Motor neuron (in vitro differentiated cells): ENCODE data around the gene PLK1. TPM values are rescaled to one million over a fixed set of nuclear protein-coding genes. Genes with fewer than 3 reads are reported as not detected.

Experiments used
- ATAC-seq, 8 experiments: fragments of 200-7000 bp; cut with Tn5 transposase; replicated peaks in 6 of 8; 2 replicates each; pipeline ENCODE4 v1.8.0; 2021; ENCODE audit warnings: mild to moderate bottlenecking in 8 of 8, moderate library complexity in 8 of 8
- H3K27ac ChIP-seq, 2 donors: fragments of 250-450 bp; sonication (Bioruptor Pico); 2 replicates each; pipeline ENCODE4 v1.9.0; 2021; ENCODE audit warnings: antibody characterized with exemption in 2 of 2, mild to moderate bottlenecking in 2 of 2, moderate library complexity in 1 of 2
- H3K4me1 ChIP-seq, 2 donors: fragments of 250-450 bp; sonication (Bioruptor Pico); replicated peaks in 1 of 2; 2 replicates each; pipeline ENCODE4 v1.6.1; 2021; ENCODE audit warnings: antibody characterized with exemption in 2 of 2, mild to moderate bottlenecking in 2 of 2, moderate library complexity in 1 of 2
- H3K4me3 ChIP-seq, 5 donors: fragments of 250-450 bp; sonication (Bioruptor Pico); 2 replicates each; pipeline ENCODE4 v1.9.0; 2021; ENCODE audit warnings: antibody characterized with exemption in 5 of 5, mild to moderate bottlenecking in 5 of 5, moderate library complexity in 4 of 5
- WGBS, 10 experiments: fragments of 450-650 bp; shearing (Covaris generic); methylation state at CpG; one replicate each; pipeline ENCODE4 v1.0.0; 2022; 5-methylcytosine and 5-hydroxymethylcytosine counted together
- in situ Hi-C, 9 experiments: fragments of 400-800 bp; cut with MboI; loops; one replicate each; pipeline ENCODE4 v1.15.0; 2021; ENCODE audit warnings: low sequenced_read_pairs in 9 of 9, low pct_unique_long_range_greater_than_20kb in 2 of 9; ENCODE audit not compliant: unreplicated experiment in 9 of 9
- total RNA-seq, 8 experiments: library from RNA; unstranded; fragments of 300-600 nt; gene quantifications; 2 replicates each; pipeline versions ENCODE4 v1.2.3 to v1.2.4, GENCODE V29; 2022

PLK1 gene
- total RNA-seq, 8 experiments from 2014 or later = 0.92 to 70.2 (median 4.3) TPM

DNA sequence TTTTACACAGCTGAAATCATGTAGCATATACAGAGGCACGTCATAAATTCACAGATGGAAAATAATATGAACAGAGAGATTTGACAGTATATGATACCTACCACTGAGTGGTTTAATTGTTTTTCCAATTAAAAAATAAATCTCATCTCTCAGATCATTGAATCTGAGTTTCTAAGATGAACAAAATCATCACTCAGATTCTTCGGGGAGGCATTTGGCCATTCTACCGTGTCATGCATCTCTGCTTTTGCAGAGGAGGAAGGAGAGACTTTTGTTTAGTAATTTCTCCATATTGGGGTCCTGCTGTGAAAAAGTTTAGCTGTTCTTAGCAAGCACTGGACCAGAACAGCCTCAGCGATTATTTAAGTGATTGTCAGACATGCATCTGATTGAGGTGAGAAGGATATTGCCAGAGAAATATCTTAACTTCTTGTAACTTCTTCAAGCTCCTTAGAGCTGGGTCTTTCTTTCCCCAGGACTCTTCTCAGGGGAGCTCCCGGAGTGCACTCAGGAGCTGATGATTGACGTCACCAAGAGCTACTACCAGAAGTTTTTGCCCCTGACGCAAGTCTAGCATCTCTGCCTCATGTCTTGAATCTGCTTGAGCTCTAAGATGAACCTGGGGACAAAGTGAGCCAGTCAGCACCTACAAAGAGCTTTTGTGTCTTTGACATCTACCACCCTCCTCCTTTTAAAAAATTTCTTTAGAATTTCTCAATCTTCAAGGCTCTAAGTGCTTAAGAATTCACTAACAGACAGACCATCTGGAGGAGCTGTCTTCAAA is 11.9 kb upstream of the PLK1 start:
- no peak for ATAC-seq
- WGBS, 10 experiments = 80 to 100% (median 95%) methylated on average over 2 to 7 of the region's 7 CpGs
- Histone ChIP-seq H3K4me3 (no peak overlapping the region), H3K4me1 (no peaks in the 10 kb centered on the region), H3K27ac (no peak overlapping the region)
- in situ Hi-C loops = no loop called here

DNA sequence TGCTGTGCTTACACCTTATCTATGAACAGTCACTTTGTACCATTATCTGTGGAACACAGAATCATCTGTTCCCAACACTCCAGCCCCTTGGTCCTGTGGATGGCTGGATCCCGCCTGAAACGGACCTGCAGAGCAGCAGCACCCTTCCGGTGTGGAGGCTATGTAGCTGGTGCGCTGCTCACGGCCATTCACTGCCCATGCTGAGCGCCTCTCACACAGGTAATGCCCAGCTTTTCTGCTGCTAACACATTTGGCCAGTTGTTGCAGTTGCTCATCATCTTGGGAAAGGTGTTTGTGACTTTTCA is 11.4 kb upstream of the PLK1 start:
- Histone ChIP-seq H3K4me3 (no peak overlapping the region), H3K27ac (no peak overlapping the region), H3K4me1 (no peaks in the 10 kb centered on the region)
- WGBS, 10 experiments = 90 to 100% (median 100%) methylated on average over 1 to 4 of the region's 6 CpGs; no CpG with 5 or more reads in 4 of the 10 experiments
- ATAC-seq = no peak
- in situ Hi-C loops = no loop called here

DNA sequence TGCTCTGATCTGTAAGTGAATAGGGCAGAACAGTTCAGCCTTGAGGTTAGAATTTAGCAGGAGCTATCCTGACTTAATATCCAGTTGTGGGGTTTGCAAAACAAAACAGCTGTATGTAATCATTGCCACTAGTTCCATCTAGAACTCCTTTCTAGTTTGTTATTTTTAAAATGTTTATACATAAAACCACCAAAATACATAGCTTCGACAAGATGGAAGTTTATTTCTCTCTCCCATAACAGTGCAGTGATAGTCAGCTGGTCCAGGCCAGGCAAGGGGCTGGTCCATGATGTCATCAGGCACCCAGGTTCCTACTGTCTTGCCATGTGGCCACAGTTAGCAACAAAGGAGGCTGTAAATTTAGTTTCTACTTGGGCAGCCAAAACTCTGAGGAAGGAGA is 10.5 kb upstream of the PLK1 start:
- H3K4me1 ChIP-seq = no peaks in the 10 kb centered on the region
- 40 to 100% (median 100%) methylated on average over 1 of the region's 1 CpG; no CpG with 5 or more reads in 4 of the 10 experiments for WGBS, 10 experiments
- ATAC-seq = no peak
- in situ Hi-C loops = no loop called here
- no peak overlapping the region for H3K27ac ChIP-seq
- H3K4me3 ChIP-seq = no peak overlapping the region

- no peak overlapping the region for H3K4me3 ChIP-seq
- in situ Hi-C loops = no loop called here
- H3K27ac ChIP-seq = no peak overlapping the region
- ATAC-seq = no peak
- no peaks in the 10 kb centered on the region for H3K4me1 ChIP-seq
- 84 to 100% (median 100%) methylated on average over 1 to 3 of the region's 4 CpGs; no CpG with 5 or more reads in 4 of the 10 experiments for WGBS, 10 experiments
These were observed 9.8 kb upstream of the PLK1 start for GRCh38 chr16:23668873-23669272.

GRCh38 chr16:23670137-23670776 is 8.4 kb upstream of the PLK1 start:
- Histone ChIP-seq H3K4me1 (no peaks in the 10 kb centered on the region), H3K4me3 (no peak overlapping the region), H3K27ac (no peak overlapping the region)
- peak in 2 of 8 experiments; percentile 98 to 99 for ATAC-seq
- in situ Hi-C loops = no loop called here
- WGBS, 10 experiments = 90 to 100% (median 100%) methylated on average over 1 to 3 of the region's 4 CpGs; no CpG with 5 or more reads in 4 of the 10 experiments

- in situ Hi-C loops = no loop called here
- peaks cover 0 to 8% of the 10 kb centered on the region in 2 donors for H3K4me1 ChIP-seq
- no peak overlapping the region for H3K4me3 ChIP-seq
- H3K27ac ChIP-seq = no peak overlapping the region
- WGBS, 10 experiments = 64 to 100% (median 95%) methylated on average over 1 to 8 of the region's 8 CpGs; no CpG with 5 or more reads in 3 of the 10 experiments
- ATAC-seq = no peak
These were observed 4.6 kb upstream of the PLK1 start for GRCh38 chr16:23673971-23674614.

- peak in 3 of 8 experiments; percentile 4 to 14 (median 13) for ATAC-seq
These were observed 1.7 kb upstream of the PLK1 start for GRCh38 chr16:23676924-23677480.

DNA sequence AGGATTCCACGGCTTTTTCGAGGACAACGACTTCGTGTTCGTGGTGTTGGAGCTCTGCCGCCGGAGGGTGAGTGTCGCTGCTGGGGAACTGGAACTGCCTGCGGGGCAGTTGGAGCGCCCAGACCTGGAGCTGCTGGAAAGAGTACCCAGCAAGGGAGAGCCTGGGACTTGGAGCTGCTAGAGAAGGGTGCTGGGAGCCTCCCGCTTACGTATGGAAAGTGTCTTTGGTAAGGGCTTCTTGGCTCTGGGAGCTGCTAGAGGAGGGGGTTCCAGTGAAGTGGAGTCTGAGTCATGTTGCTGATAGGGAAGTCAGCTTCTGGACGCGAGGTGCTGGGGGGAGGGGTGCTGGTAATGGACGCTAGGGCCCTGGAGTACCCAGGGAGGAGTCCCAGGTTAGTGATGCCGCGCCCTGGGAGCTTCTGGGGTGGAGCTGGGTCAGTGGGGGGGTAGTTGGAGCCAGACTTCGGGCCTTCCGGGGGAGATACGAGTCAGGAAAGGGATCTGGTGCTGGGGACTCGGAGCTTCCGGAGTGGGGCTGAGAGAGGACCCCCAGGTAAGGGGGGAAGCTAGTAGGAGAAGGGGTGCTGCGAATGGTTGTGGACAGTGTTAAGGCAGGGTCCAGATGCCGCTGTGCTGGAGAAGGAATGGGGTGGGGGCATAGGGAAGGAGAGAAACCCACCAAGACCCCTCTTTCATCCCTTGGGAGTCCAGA is 741 bp downstream of the PLK1 start:
- WGBS, 10 experiments = 0 to 15% (median 0%) methylated on average over 1 to 8 of the region's 24 CpGs; no CpG with 5 or more reads in 3 of the 10 experiments
- in situ Hi-C loops = loop anchor here in 1 of 9 experiments (25.0 kb wide), 1 partner anchor 833 kb away; no protein-coding TSS in a partner anchor
- peak overlapping the region in 1 of 2 donors; percentile 9 for H3K27ac ChIP-seq
- peak overlapping the region; percentile 30 to 44 (median 34) for H3K4me3 ChIP-seq
- peak in 2 of 8 experiments; percentile 8 to 16 for ATAC-seq
- H3K4me1 ChIP-seq = peaks cover 4 to 14% of the 10 kb centered on the region in 2 donors

More at GRCh38 chr16:23676924-23677480, 1.7 kb upstream of the PLK1 start:
- in situ Hi-C loops = loop anchor here in 1 of 9 experiments (25.0 kb wide), 1 partner anchor 835 kb away; no protein-coding TSS in a partner anchor
- no peak overlapping the region for H3K4me3 ChIP-seq
- WGBS, 10 experiments = 29 to 100% (median 83%) methylated on average over 1 to 2 of the region's 2 CpGs; no CpG with 5 or more reads in 3 of the 10 experiments
- peaks cover 4 to 14% of the 10 kb centered on the region in 2 donors for H3K4me1 ChIP-seq
- no peak overlapping the region for H3K27ac ChIP-seq

DNA sequence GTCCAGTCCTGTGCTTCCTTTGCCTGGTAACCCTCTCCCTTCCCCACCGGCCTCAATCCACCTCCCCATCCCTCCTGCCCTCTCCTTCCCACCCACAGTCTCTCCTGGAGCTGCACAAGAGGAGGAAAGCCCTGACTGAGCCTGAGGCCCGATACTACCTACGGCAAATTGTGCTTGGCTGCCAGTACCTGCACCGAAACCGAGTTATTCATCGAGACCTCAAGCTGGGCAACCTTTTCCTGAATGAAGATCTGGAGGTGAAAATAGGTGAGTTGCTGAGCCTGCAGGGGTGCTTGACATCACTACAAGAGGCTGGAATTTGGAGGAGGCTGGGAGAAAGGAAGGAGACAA is 1.3 kb downstream of the PLK1 start:
- Histone ChIP-seq H3K4me1 (peaks cover 4 to 14% of the 10 kb centered on the region in 2 donors), H3K4me3 (peak overlapping the region in 1 of 5 donors; percentile 44), H3K27ac (no peak overlapping the region)
- in situ Hi-C loops = loop anchor here in 1 of 9 experiments (25.0 kb wide), 1 partner anchor 832 kb away; no protein-coding TSS in a partner anchor
- no peak for ATAC-seq
- WGBS, 10 experiments = 4 to 40% (median 33%) methylated on average over 1 to 4 of the region's 6 CpGs; no CpG with 5 or more reads in 6 of the 10 experiments

DNA sequence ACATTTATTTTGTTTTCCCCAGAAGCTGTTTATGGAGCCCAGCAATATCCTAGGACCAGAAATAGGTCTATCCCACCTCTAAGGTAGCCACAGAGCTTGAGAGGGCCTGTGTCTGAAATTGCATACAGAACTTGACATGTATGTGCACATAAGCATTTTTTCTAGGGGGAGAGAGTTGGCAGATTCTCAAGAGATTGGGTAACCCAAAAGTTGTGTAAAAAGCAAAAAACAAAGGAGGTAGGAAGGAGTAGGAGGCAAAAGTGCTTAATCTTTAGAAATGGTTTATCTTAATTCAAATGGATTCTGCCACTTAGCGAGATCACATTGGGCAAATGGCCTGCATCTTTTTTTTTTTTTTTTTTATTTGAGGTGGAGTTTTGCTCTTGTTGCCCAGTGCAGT is 3.5 kb downstream of the PLK1 start:
- no peak for ATAC-seq
- H3K4me1 ChIP-seq = peaks cover 4 to 14% of the 10 kb centered on the region in 2 donors
- H3K4me3 ChIP-seq = no peak overlapping the region
- no peak overlapping the region for H3K27ac ChIP-seq
- WGBS, 10 experiments = 71 to 100% (median 100%) methylated on average over 1 of the region's 1 CpG; no CpG with 5 or more reads in 4 of the 10 experiments
- in situ Hi-C loops = loop anchor here in 1 of 9 experiments (25.0 kb wide), 1 partner anchor 830 kb away; no protein-coding TSS in a partner anchor

- 60 to 100% (median 82%) methylated on average over 1 to 2 of the region's 3 CpGs; no CpG with 5 or more reads in 5 of the 10 experiments for WGBS, 10 experiments
- in situ Hi-C loops = loop anchor here in 1 of 9 experiments (25.0 kb wide), 1 partner anchor 829 kb away; no protein-coding TSS in a partner anchor
- Histone ChIP-seq H3K4me1 (peaks cover 4 to 6% of the 10 kb centered on the region in 2 donors), H3K27ac (no peak overlapping the region), H3K4me3 (no peak overlapping the region)
- no peak for ATAC-seq
These were observed 4.8 kb downstream of the PLK1 start for GRCh38 chr16:23683487-23683886.
